ENCODE measurements around the gene MADCAM1. TPM values are rescaled to one million over a fixed set of nuclear protein-coding genes. Genes with fewer than 3 reads are reported as not detected.
A peak's percentile ranks its signal among the peaks of the same experiment; 100 is the strongest.

MADCAM1 gene
- total and polyA plus RNA-seq, 2 of the 8 experiments (the other 6 are each of a cell fraction or from before 2014, with no cell fraction given) = 2.3 to 3.0 TPM

DNA sequence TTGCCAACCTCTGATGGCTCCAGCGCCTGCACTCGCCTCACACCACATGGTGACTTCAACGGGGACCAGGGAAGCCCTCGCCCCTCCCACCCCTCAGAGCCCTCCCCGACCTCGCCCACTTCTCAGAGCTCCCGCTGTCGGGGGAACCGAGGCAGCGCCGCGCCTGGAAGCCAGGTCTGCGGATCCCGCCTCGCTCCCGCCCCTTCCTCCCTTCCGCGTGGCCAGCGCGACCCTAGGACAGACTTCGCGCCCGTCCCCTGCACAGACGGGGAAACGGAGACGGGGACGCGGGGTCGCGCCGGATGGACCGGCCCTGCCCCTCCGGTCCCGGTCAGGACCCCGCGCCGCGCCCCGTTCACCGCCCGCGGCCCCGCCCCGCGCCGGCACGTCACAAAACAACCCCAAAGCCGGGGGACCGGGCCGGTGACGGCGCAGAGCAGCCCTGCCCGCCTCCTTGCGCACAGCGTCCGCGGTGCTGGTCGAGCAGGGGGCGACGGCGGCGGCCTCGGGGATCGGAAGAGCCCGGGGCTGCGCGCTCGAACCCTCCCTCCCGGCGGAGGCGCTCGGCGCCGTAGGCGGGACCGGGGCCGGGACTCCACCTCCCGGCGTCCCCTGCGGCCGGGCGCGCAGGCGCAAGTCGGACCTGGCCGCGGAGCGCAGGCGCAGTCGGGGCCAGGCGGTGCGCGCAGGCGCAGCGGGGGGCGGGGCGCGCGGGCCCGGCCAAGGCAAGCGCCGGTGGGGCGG is 34.9 kb downstream of the MADCAM1 start:
- H3K23ac ChIP-seq (ENCODE audit: insufficient read length) = no peak overlapping the region
- no peak overlapping the region for H2AK5ac ChIP-seq (ENCODE audit: low read depth, low read length)
- peaks cover 0 to 10% (median 8%) of the 10 kb centered on the region in 4 experiments; a peak in 6 of 7 replicates for H3K4me1 ChIP-seq (replicated peaks in 1 of 4; ENCODE audit: control insufficient read depth in 3 of 4, insufficient read depth in 4 of 4, low read length in 3 of 4)
- H2BK20ac ChIP-seq (ENCODE audit: low read length) = no peak overlapping the region
- H3K79me2 ChIP-seq (ENCODE audit: control insufficient read depth in 1 of 2, insufficient read depth in 2 of 2, low read length in 2 of 2) = peaks cover 0 to 40% of the 10 kb centered on the region in 2 experiments; a peak in 2 of 4 replicates
- H3K18ac ChIP-seq (ENCODE audit: extremely low read depth, low read length) = peak overlapping the region; percentile 96
- H3K23me2 ChIP-seq (ENCODE audit: low read depth, low read length) = peaks cover 5% of the 10 kb centered on the region; the same call in 1 of the 2 replicates
- peak overlapping the region; percentile 87; the same call in 1 of the 2 replicates for H2AFZ ChIP-seq (ENCODE audit: low read length)
- no peak overlapping the region; the same call in 1 of the 2 replicates for H2BK15ac ChIP-seq (ENCODE audit: low read length)
- H4K91ac ChIP-seq (replicated peaks; ENCODE audit: insufficient read length, low read length) = peak overlapping the region; percentile 65
- H3K14ac ChIP-seq (ENCODE audit: insufficient read length) = no peak overlapping the region
- H3K4me2 ChIP-seq (ENCODE audit: insufficient read depth in 1 of 2, low read depth in 2 of 2, low read length in 2 of 2) = peak overlapping the region; percentile 67 to 89
- peak overlapping the region; percentile 79 for H3K56ac ChIP-seq (replicated peaks; ENCODE audit: insufficient read length, low read depth, low read length)
- H3K36me3 ChIP-seq (ENCODE audit: control insufficient read depth in 2 of 4, insufficient read depth in 4 of 4, low read length in 3 of 4) = peaks cover 3 to 6% (median 6%) of the 10 kb centered on the region in 4 experiments; a peak in 4 of 8 replicates
- H3K79me1 ChIP-seq (ENCODE audit: low read depth, low read length) = peaks cover 13% of the 10 kb centered on the region
- peak overlapping the region; percentile 85; the same call in 1 of the 2 replicates for H2BK5ac ChIP-seq (ENCODE audit: low read depth, low read length)
- H3K4me3 ChIP-seq (ENCODE audit: extremely low read depth in 1 of 4, insufficient read depth in 2 of 4, low read depth in 3 of 4, low read length in 4 of 4) = peak overlapping the region; percentile 63 to 96 (median 82)
- no peaks in the 10 kb centered on the region for H3K27me3 ChIP-seq (replicated peaks in 1 of 4; ENCODE audit: control insufficient read depth in 3 of 4, extremely low read depth in 1 of 4, insufficient read depth in 3 of 4, low read length in 3 of 4)
- peak in 1 of 2 experiments; percentile 94 for DNase-seq (ENCODE audit: low read depth in 1 of 2, low spot score in 2 of 2)
- 2% methylated on average over 56 of the region's 103 CpGs; no CpG with 5 or more reads in 1 of the 2 experiments for WGBS, 2 experiments (ENCODE audit: extremely low coverage in 1 of 2, insufficient coverage in 1 of 2, insufficient read length in 1 of 2, insufficient replicate concordance in 2 of 2, low coverage in 1 of 2, low lambda C conversion rate in 2 of 2, missing lambda C conversion rate in 1 of 2)
- no peaks in the 10 kb centered on the region; a peak in 1 of 4 replicates for H3K9me3 ChIP-seq (ENCODE audit: insufficient read depth in 2 of 2, low read depth in 1 of 2, low read length in 1 of 2)
- ChIA-PET POLR2A (ENCODE audit: partially characterized antibody) (interaction anchor here (0.8 to 5.1 kb wide), 18 partner anchors 11 to 267 kb away, joined by 3 to 43 read pairs (median 6); partner anchors contain the start of genes C2CD4C and GZMM), CTCF (ENCODE audit: partially characterized antibody) (interaction anchor here (0.8 to 3.7 kb wide), 10 partner anchors 10 to 147 kb away, joined by 3 to 26 read pairs (median 6); no protein-coding TSS in a partner anchor)
- peak overlapping the region; percentile 95 for H4K8ac ChIP-seq (ENCODE audit: extremely low read depth, insufficient read depth, low read length)
- peak overlapping the region; percentile 22 to 94 (median 48); a peak in 5 of 7 replicates for H3K9ac ChIP-seq (replicated peaks in 1 of 4; ENCODE audit: extremely low read depth in 1 of 4, low read depth in 3 of 4, low read length in 3 of 4)
- H3K4ac ChIP-seq (replicated peaks; ENCODE audit: insufficient read length, low read depth, low read length) = no peak overlapping the region
- peak overlapping the region; percentile 96 for H4K5ac ChIP-seq (ENCODE audit: insufficient read length, low read depth, low read length)
- H4K20me1 ChIP-seq (replicated peaks in 1 of 2; ENCODE audit: control insufficient read depth in 1 of 2, insufficient read depth in 2 of 2, low read length in 2 of 2) = peaks cover 22 to 26% of the 10 kb centered on the region in 2 experiments
- H2BK12ac ChIP-seq (ENCODE audit: low read depth, low read length) = no peak overlapping the region
- peak overlapping the region; percentile 78 for H2BK120ac ChIP-seq (replicated peaks; ENCODE audit: low read depth, low read length)
- FAIRE-seq = no peak
- H3K27ac ChIP-seq (ENCODE audit: low read depth, low read length) = peak overlapping the region; percentile 77; the same call in 1 of the 2 replicates
- no peak for TF ChIP-seq KDM5A (IDR thresholded peaks at IDR 0.05; ENCODE audit: low read length)
- TF ChIP-seq JUN (IDR thresholded peaks at IDR 0.05; ENCODE audit: low read depth, low read length) = no peak
- TF ChIP-seq, protein P1, sequence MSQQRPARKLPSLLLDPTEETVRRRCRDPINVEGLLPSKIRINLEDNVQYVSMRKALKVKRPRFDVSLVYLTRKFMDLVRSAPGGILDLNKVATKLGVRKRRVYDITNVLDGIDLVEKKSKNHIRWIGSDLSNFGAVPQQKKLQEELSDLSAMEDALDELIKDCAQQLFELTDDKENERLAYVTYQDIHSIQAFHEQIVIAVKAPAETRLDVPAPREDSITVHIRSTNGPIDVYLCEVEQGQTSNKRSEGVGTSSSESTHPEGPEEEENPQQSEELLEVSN (IDR thresholded peaks at IDR 0.05) = no peak; the same call in 1 of the 2 replicates
- TF ChIP-seq POLR2A (IDR thresholded peaks at IDR 0.05; ENCODE audit: control extremely low read depth in 1 of 2, low read depth in 2 of 2, low read length in 2 of 2) = no peak
- TF ChIP-seq, protein P2, sequence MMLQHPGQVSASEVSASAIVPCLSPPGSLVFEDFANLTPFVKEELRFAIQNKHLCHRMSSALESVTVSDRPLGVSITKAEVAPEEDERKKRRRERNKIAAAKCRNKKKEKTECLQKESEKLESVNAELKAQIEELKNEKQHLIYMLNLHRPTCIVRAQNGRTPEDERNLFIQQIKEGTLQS (IDR thresholded peaks at IDR 0.05; ENCODE audit: insufficient read depth, low read depth, low read length) = no peak
- peak in 1 of 2 experiments; percentile 77; a peak in 2 of 4 replicates for TF ChIP-seq SIN3A (conservative IDR thresholded peaks at IDR 0.05 in 1 of 2, IDR thresholded peaks at IDR 0.05 in 1 of 2; ENCODE audit: low read depth in 1 of 2, low read length in 2 of 2)
- no peak for TF ChIP-seq BCL11A (IDR thresholded peaks at IDR 0.05; ENCODE audit: low read depth in 2 of 2, low read length in 2 of 2)
- no peak for TF ChIP-seq KDM1A (IDR thresholded peaks at IDR 0.05; ENCODE audit: borderline replicate concordance, low read length)
- TF ChIP-seq HDAC6 (IDR thresholded peaks at IDR 0.05; ENCODE audit: low read depth, low read length) = no peak
- TF ChIP-seq POU5F1 (IDR thresholded peaks at IDR 0.05; ENCODE audit: low read depth, low read length) = no peak
